Upper lobe of right lung (tissue), 1 donor: ENCODE measurements around the gene ZNF446. TPM values are rescaled to one million over a fixed set of nuclear protein-coding genes. Genes with fewer than 3 reads are reported as not detected.
"Not testable (repeated sequence)": the region's sequence is repeated elsewhere in the genome, so short reads cannot be mapped to it uniquely, and the experiment has no call there.

Experiments
- ATAC-seq: fragments of 200-7000 bp; cut with Tn5 transposase; one replicate; pipeline ENCODE4 v1.9.1; 2020; ENCODE audit warnings: mild to moderate bottlenecking, moderate library complexity
- DNase-seq: peaks from one replicate; pipeline ENCODE4 v3.0.0-alpha.2; 2020
- H3K27ac ChIP-seq: fragments of 200-600 bp; one replicate; pipeline ENCODE4 v1.8.0; 2022
- H3K27me3 ChIP-seq: fragments of 200-600 bp; one replicate; pipeline ENCODE4 v1.8.0; 2022; ENCODE audit warnings: mild to moderate bottlenecking
- H3K36me3 ChIP-seq: fragments of 200-600 bp; one replicate; pipeline ENCODE4 v1.8.0; 2022
- H3K4me1 ChIP-seq: fragments of 200-600 bp; one replicate; pipeline ENCODE4 v1.8.0; 2022
- H3K4me3 ChIP-seq: fragments of 200-600 bp; one replicate; pipeline ENCODE4 v1.8.0; 2022; ENCODE audit warnings: mild to moderate bottlenecking
- H3K9me3 ChIP-seq: fragments of 200-600 bp; one replicate; pipeline ENCODE4 v1.8.0; 2022
- intact Hi-C: fragments of 100-400 bp; cut with DNase I; formaldehyde crosslinking; loops from one replicate; pipeline ENCODE4 v1.11.0; 2022
- total RNA-seq: library from RNA; stranded (reverse); fragmentation: NEBNext Ultra II Directional; extraction: Animal tissue kit (Norgen Biotek cat#: 25700); gene quantifications from one replicate; pipeline ENCODE4 v1.2.1, GENCODE V29; 2021
- TF ChIP-seq, protein P1 (sequence below): fragments of 200-600 bp; IDR thresholded peaks from one replicate; pipeline ENCODE4 v1.8.0; 2022; ENCODE audit warnings: antibody characterized with exemption
- donor health status: DM: no; HTN: yes; CAD: no; lungs with severe emphysema.

The ZNF446 gene
- total RNA-seq, 1 donor from 2014 or later = 8.8 TPM

DNA sequence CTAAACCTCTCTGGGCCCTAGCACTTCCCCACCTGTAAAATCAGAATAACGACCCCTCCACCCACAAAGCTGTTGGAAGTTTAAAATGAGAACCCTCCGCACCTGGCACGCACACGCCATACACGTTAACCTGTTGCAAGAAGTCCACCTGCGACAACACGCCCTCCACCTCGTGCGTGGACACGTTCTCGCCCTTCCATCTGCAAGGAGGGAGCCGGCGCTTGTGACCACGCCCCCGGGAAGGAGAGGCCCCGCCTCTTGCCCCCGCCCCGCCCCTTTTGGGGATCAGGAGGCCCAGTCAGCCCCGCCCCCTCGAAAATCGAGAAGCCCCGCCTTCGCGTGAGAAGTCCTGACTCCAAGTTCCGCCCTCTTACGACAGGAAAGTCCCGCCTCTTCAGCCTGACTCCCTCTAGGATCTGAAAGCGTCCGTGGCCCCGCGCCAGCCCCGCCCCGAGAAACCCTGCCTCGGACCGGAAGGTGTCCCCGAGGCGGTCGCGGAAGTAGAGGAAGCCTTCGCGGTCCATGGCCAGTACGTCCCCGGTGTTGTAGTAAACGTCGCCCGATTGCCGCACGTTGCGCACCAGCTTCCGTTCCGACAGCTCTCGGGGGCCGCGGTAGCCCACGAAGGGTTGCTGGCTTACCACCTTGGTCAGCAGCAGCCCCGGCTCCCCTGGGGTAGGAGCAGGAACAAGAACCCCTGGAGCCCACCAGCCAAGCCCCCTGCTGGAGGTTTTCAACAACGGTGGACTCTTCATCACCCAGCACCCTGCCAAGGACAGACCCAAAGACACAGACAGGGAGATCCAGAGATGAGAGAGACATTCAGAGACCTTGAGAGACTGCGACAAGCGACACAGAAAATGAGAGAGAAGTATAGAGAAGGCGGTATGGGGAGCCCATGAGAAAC, 23.1 kb downstream of the ZNF446 start:
- DNase-seq (peak; percentile 100), ATAC-seq (peak; percentile 97)
- Histone ChIP-seq H3K4me3 (peak overlapping the region; percentile 73), H3K27me3 (no peaks in the 10 kb centered on the region), H3K4me1 (peaks cover 15% of the 10 kb centered on the region), H3K9me3 (no peaks in the 10 kb centered on the region), H3K27ac (peak overlapping the region; percentile 88), H3K36me3 (no peaks in the 10 kb centered on the region)
- TF ChIP-seq, protein P1, sequence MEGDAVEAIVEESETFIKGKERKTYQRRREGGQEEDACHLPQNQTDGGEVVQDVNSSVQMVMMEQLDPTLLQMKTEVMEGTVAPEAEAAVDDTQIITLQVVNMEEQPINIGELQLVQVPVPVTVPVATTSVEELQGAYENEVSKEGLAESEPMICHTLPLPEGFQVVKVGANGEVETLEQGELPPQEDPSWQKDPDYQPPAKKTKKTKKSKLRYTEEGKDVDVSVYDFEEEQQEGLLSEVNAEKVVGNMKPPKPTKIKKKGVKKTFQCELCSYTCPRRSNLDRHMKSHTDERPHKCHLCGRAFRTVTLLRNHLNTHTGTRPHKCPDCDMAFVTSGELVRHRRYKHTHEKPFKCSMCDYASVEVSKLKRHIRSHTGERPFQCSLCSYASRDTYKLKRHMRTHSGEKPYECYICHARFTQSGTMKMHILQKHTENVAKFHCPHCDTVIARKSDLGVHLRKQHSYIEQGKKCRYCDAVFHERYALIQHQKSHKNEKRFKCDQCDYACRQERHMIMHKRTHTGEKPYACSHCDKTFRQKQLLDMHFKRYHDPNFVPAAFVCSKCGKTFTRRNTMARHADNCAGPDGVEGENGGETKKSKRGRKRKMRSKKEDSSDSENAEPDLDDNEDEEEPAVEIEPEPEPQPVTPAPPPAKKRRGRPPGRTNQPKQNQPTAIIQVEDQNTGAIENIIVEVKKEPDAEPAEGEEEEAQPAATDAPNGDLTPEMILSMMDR = peak; percentile 30
- intact Hi-C loops = no loop called here

DNA sequence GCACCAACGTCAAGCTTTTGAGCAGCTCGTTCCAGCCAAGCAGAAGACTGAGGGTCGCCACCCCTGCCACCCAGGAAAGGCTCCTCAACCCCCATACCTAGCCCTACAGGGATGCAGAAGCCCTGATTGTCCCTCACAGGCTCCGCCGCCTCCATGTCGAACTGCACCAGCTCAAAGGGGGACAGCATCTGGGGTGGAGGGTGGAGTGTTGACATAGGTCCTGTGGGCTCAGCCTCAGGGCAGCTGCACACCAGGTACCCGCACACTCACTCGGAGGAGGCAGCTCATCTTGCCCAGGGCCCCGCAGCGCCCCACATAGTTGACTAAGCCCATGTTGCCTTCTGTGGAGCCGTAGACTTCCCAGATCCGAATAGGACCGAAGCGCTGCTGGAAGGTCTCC, 24.1 kb downstream of the ZNF446 start:
- no peak for ATAC-seq
- H3K4me3 ChIP-seq = peak overlapping the region; percentile 73

DNA sequence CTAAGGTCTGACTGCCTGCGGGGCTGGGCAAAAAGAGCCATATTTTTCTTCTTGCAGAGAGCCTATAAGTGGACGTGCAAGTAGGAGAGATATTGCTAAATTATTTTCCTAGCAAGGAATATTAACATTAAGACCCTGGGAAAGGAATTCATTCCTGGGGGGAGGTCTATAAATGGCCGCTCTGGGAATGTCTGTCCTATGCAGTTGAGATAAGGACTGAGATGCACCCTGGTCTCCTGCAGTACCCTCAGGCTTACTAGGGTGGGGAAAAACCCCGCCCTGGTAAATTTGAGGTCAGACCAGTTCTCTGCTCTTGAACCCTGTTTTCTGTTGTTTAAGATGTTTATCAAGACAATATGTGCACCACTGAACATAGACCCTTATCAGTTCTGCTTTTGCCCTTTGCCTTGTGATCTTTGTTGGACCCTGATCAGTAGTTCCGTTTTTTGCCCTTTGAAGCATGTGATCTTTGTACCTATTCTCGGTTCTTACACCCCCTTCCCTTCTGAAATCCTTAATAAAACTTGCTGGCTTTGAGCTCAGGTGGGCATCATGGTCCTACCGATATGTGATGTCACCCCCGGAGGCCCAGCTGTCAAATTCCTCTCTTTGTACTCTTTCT, 31.6 kb downstream of the ZNF446 start:
- intact Hi-C loops, ATAC-seq, H3K27ac ChIP-seq: not testable (repeated sequence)

More for the DNA sequence above, 24.1 kb downstream of the ZNF446 start:
- Histone ChIP-seq H3K9me3 (no peaks in the 10 kb centered on the region), H3K36me3 (no peaks in the 10 kb centered on the region), H3K27ac (no peak overlapping the region), H3K4me1 (peaks cover 15% of the 10 kb centered on the region), H3K27me3 (no peaks in the 10 kb centered on the region)
- DNase-seq = no peak
- TF ChIP-seq, protein P1 = no peak
- intact Hi-C loops = no loop called here

DNA sequence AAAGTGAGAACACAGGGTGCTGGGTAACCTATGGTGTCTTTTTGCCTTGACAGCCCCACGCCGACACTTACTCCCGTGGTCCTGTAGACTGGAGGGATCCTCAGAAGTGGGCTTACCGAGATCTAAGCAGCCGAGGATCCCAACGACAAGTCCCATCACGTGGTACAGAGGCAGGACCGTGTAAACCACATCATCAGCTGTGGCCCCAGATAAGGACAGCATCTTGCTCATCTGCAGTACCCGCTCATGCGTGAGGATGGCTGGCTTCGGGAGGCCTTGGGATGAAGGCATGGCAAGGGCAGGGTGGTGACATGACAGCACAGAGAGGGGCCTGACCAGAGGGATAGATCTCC, 33.6 kb downstream of the ZNF446 start:
- intact Hi-C loops = no loop called here
- TF ChIP-seq, protein P1 = no peak
- no peak for ATAC-seq
- Histone ChIP-seq H3K9me3 (no peaks in the 10 kb centered on the region), H3K27ac (no peak overlapping the region), H3K36me3 (no peaks in the 10 kb centered on the region), H3K4me3 (no peak overlapping the region), H3K4me1 (peaks cover 13% of the 10 kb centered on the region), H3K27me3 (no peaks in the 10 kb centered on the region)
- no peak for DNase-seq

More for the DNA sequence above, 31.6 kb downstream of the ZNF446 start:
- H3K36me3 ChIP-seq, H3K4me1 ChIP-seq, H3K4me3 ChIP-seq, H3K9me3 ChIP-seq, H3K27me3 ChIP-seq, DNase-seq: not testable (repeated sequence)

DNA sequence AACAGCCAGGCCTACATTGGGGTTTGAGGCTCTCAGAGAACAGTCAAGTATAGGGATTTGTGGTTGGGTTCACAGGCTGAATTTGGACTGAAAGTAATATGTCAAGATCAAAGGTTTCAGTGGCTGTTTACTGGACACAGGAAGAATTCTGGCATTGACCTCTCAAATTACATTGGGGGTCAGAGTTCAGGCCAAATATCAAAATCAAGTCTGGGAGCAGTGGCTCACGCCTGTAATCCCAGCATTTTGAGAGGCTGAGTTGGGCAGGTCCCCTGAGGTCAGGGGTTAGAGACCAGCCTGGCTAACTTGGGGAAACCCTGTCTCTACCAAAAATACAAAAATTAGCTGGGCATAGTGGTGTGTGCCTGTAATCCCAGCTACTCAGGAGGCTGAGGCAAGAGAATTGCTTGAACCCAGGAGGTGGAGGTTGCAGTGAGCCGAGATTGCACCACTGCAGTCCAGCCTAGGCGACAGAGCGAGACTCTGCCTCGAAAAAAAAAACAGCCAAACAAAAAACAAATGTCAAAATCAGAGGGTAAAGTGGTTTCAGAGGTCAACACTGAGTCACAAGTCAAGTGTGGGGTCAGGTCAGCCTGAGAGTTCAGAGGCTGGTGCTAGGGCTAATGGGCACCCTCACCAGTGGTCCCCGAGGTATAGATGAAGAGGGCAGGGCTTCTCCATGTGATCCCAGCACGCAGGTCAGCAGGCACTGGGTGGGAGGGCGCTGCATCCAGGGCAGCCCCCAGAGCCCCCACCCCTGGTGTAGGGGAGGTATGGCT, 34.1 kb downstream of the ZNF446 start:
- Histone ChIP-seq H3K27me3 (no peaks in the 10 kb centered on the region), H3K4me1 (peaks cover 15% of the 10 kb centered on the region), H3K36me3 (no peaks in the 10 kb centered on the region), H3K27ac (no peak overlapping the region), H3K4me3 (no peak overlapping the region), H3K9me3 (no peaks in the 10 kb centered on the region)
- DNase-seq = no peak
- TF ChIP-seq, protein P1 = no peak
- intact Hi-C loops = no loop called here
- no peak for ATAC-seq
